WTC11 (cell line): Measurements from ENCODE around the gene ISL2. TPM values are rescaled to one million over a fixed set of nuclear protein-coding genes. Genes with fewer than 3 reads are reported as not detected.

ENCODE experiments used
- ATAC-seq: fragments of 200-7000 bp; cut with Tn5 transposase; 2 replicates; pipeline ENCODE4 v1.10.0; 2021; ENCODE audit warnings: mild to moderate bottlenecking, moderate library complexity
- CTCF ChIA-PET: fragments of 300-600 bp; sonication (Branson Sonifier 250); formaldehyde crosslinking; loops from one replicate; lab custom pipeline; 2021; ENCODE audit warnings: antibody characterized with exemption; lab: Charles Lee
- POLR2A ChIA-PET: fragments of 350-600 bp; sonication (Branson Sonifier 250); formaldehyde crosslinking; loops from one replicate; lab custom pipeline; 2021; ENCODE audit warnings: antibody characterized with exemption; lab: Charles Lee
- DNase-seq: peaks from one replicate; pipeline ENCODE4 v3.0.0; 2021; ENCODE audit warnings: low spot score
- H3K27ac Mint-ChIP-seq: 2 replicates; pipeline ENCODE4 v1.8.0; 2021; ENCODE audit warnings: mixed read lengths
- H3K27me3 Mint-ChIP-seq: 2 replicates; pipeline ENCODE4 v1.8.0; 2021; ENCODE audit warnings: low read depth, mild to moderate bottlenecking, moderate library complexity, mixed read lengths
- H3K36me3 Mint-ChIP-seq: 2 replicates; pipeline ENCODE4 v1.8.0; 2021; ENCODE audit warnings: mixed read lengths
- H3K4me1 Mint-ChIP-seq: 2 replicates; pipeline ENCODE4 v1.8.0; 2022; ENCODE audit warnings: mixed read lengths
- H3K4me3 Mint-ChIP-seq: 2 replicates; pipeline ENCODE4 v1.8.0; 2021; ENCODE audit warnings: mild to moderate bottlenecking, moderate library complexity, mixed read lengths
- H3K9me3 Mint-ChIP-seq: 2 replicates; pipeline ENCODE4 v1.8.0; 2021; ENCODE audit warnings: mixed read lengths
- ATF1 ChIP-seq: sonication (generic); formaldehyde crosslinking; IDR thresholded peaks from 2 replicates; pipeline ENCODE4 v1.8.1; 2023; ENCODE audit warnings: mild to moderate bottlenecking, moderate library complexity, missing genetic modification reagents
- GTF2I ChIP-seq: fragments of 250-450 bp; sonication (Bioruptor Pico); conservative IDR thresholded peaks from 2 replicates; pipeline ENCODE4 v1.4.0; 2021; ENCODE audit warnings: mild to moderate bottlenecking
- IRF2 ChIP-seq: sonication (generic); formaldehyde crosslinking; IDR thresholded peaks from 2 replicates; pipeline ENCODE4 v1.8.0; 2022; ENCODE audit warnings: low read depth, missing genetic modification reagents, borderline replicate concordance
- JAZF1 ChIP-seq: fragments of 250-450 bp; sonication (Bioruptor Pico); IDR thresholded peaks from 2 replicates; pipeline ENCODE4 v1.9.0; 2021; ENCODE audit warnings: moderate library complexity, mild to moderate bottlenecking, inconsistent platforms
- TEAD1 ChIP-seq: sonication (generic); formaldehyde crosslinking; IDR thresholded peaks from 2 replicates; pipeline ENCODE4 v1.8.0; 2022; ENCODE audit warnings: mild to moderate bottlenecking, missing genetic modification reagents
- USF2 ChIP-seq: sonication (generic); formaldehyde crosslinking; IDR thresholded peaks from 2 replicates; pipeline ENCODE4 v1.8.1; 2023; ENCODE audit warnings: mild to moderate bottlenecking, missing genetic modification reagents, moderate library complexity
- ZBTB21 ChIP-seq: sonication (generic); formaldehyde crosslinking; IDR thresholded peaks from 2 replicates; pipeline ENCODE4 v1.8.1; 2023; ENCODE audit warnings: mild to moderate bottlenecking, missing genetic modification reagents, borderline replicate concordance
- ZBTB43 ChIP-seq: sonication (generic); formaldehyde crosslinking; IDR thresholded peaks from 2 replicates; pipeline ENCODE4 v1.8.1; 2023; ENCODE audit warnings: mild to moderate bottlenecking, missing genetic modification reagents
- ZNF138 ChIP-seq: sonication (generic); formaldehyde crosslinking; conservative IDR thresholded peaks from 2 replicates; pipeline ENCODE4 v1.8.1; 2022; ENCODE audit warnings: mild to moderate bottlenecking, moderate library complexity, missing genetic modification reagents
- ZNF396 ChIP-seq: fragments of 250-450 bp; sonication (Bioruptor Pico); IDR thresholded peaks from 2 replicates; pipeline ENCODE4 v1.8.0; 2021; ENCODE audit warnings: mild to moderate bottlenecking, moderate library complexity, borderline replicate concordance
- ZNF425 ChIP-seq: fragments of 250-450 bp; sonication (Bioruptor Pico); conservative IDR thresholded peaks from 2 replicates; pipeline ENCODE4 v1.9.0; 2021; ENCODE audit warnings: mild to moderate bottlenecking
- ZNF532 ChIP-seq: fragments of 250-450 bp; sonication (Bioruptor Pico); IDR thresholded peaks from 2 replicates; pipeline ENCODE4 v1.9.0; 2021; ENCODE audit warnings: mild to moderate bottlenecking, borderline replicate concordance
- ZNF671 ChIP-seq: fragments of 250-450 bp; sonication (Bioruptor Pico); IDR thresholded peaks from 2 replicates; pipeline ENCODE4 v1.8.0; 2021; ENCODE audit warnings: mild to moderate bottlenecking
- total RNA-seq: library from RNA; stranded (reverse); gene quantifications from 3 replicates; pipeline ENCODE4 v1.2.3, GENCODE V29; 2021
- TF ChIP-seq, protein P1 (sequence below): sonication (generic); formaldehyde crosslinking; IDR thresholded peaks from 2 replicates; pipeline ENCODE4 v1.8.0; 2022; ENCODE audit warnings: mild to moderate bottlenecking, missing genetic modification reagents
- TF ChIP-seq, protein P2 (sequence below): fragments of 250-450 bp; sonication (Bioruptor Pico); IDR thresholded peaks from 2 replicates; pipeline ENCODE4 v1.9.0; 2021; ENCODE audit warnings: mild to moderate bottlenecking
- TF ChIP-seq, protein P3 (sequence below): sonication (generic); formaldehyde crosslinking; conservative IDR thresholded peaks from 2 replicates; pipeline ENCODE4 v1.8.1; 2023; ENCODE audit warnings: mild to moderate bottlenecking, low read depth, missing genetic modification reagents, moderate library complexity
- TF ChIP-seq, protein P4 (sequence below): sonication (generic); formaldehyde crosslinking; IDR thresholded peaks from 2 replicates; pipeline ENCODE4 v1.8.0; 2023; ENCODE audit warnings: missing genetic modification reagents, mild to moderate bottlenecking, borderline replicate concordance

Gene ISL2
- total RNA-seq, 1 experiment from 2014 or later, result 0.24 TPM

GRCh38 chr15:76342058-76342381, 5.4 kb downstream of the ISL2 start:
- ATAC-seq (no peak), DNase-seq (peak; percentile 30)
- Mint-ChIP-seq H3K4me1 (peaks cover 47% of the 10 kb centered on the region), H3K4me3 (peak overlapping the region; percentile 82), H3K9me3 (no peaks in the 10 kb centered on the region), H3K27me3 (peaks cover 97% of the 10 kb centered on the region), H3K36me3 (no peaks in the 10 kb centered on the region), H3K27ac (no peak overlapping the region)
- ChIA-PET POLR2A (interaction anchor here (0.6 to 1.0 kb wide), 2 partner anchors 152 to 564 kb away, joined by 3 read pairs; no protein-coding TSS in a partner anchor), CTCF (interaction anchor here (0.8 to 1.0 kb wide), 2 partner anchors 151 to 156 kb away, joined by 3 read pairs; no protein-coding TSS in a partner anchor)
- TF ChIP-seq, protein P1, sequence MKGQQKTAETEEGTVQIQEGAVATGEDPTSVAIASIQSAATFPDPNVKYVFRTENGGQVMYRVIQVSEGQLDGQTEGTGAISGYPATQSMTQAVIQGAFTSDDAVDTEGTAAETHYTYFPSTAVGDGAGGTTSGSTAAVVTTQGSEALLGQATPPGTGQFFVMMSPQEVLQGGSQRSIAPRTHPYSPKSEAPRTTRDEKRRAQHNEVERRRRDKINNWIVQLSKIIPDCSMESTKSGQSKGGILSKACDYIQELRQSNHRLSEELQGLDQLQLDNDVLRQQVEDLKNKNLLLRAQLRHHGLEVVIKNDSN (CRISPR knock-in tag), result no peak
- TF ChIP-seq ZNF671, result no peak
- TF ChIP-seq, protein P2, sequence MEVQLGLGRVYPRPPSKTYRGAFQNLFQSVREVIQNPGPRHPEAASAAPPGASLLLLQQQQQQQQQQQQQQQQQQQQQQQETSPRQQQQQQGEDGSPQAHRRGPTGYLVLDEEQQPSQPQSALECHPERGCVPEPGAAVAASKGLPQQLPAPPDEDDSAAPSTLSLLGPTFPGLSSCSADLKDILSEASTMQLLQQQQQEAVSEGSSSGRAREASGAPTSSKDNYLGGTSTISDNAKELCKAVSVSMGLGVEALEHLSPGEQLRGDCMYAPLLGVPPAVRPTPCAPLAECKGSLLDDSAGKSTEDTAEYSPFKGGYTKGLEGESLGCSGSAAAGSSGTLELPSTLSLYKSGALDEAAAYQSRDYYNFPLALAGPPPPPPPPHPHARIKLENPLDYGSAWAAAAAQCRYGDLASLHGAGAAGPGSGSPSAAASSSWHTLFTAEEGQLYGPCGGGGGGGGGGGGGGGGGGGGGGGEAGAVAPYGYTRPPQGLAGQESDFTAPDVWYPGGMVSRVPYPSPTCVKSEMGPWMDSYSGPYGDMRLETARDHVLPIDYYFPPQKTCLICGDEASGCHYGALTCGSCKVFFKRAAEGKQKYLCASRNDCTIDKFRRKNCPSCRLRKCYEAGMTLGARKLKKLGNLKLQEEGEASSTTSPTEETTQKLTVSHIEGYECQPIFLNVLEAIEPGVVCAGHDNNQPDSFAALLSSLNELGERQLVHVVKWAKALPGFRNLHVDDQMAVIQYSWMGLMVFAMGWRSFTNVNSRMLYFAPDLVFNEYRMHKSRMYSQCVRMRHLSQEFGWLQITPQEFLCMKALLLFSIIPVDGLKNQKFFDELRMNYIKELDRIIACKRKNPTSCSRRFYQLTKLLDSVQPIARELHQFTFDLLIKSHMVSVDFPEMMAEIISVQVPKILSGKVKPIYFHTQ (CRISPR knock-in tag), result no peak
- no peak for TF ChIP-seq USF2 (CRISPR knock-in tag)
- TF ChIP-seq ZNF138 (CRISPR knock-in tag), result no peak
- no peak for TF ChIP-seq GTF2I
- TF ChIP-seq ZBTB21, result no peak
- TF ChIP-seq ATF1 (CRISPR knock-in tag), result no peak
- TF ChIP-seq TEAD1 (CRISPR knock-in tag), result no peak
- TF ChIP-seq, protein P3, sequence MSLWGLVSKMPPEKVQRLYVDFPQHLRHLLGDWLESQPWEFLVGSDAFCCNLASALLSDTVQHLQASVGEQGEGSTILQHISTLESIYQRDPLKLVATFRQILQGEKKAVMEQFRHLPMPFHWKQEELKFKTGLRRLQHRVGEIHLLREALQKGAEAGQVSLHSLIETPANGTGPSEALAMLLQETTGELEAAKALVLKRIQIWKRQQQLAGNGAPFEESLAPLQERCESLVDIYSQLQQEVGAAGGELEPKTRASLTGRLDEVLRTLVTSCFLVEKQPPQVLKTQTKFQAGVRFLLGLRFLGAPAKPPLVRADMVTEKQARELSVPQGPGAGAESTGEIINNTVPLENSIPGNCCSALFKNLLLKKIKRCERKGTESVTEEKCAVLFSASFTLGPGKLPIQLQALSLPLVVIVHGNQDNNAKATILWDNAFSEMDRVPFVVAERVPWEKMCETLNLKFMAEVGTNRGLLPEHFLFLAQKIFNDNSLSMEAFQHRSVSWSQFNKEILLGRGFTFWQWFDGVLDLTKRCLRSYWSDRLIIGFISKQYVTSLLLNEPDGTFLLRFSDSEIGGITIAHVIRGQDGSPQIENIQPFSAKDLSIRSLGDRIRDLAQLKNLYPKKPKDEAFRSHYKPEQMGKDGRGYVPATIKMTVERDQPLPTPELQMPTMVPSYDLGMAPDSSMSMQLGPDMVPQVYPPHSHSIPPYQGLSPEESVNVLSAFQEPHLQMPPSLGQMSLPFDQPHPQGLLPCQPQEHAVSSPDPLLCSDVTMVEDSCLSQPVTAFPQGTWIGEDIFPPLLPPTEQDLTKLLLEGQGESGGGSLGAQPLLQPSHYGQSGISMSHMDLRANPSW (CRISPR knock-in tag), result no peak
- no peak for TF ChIP-seq ZBTB43
- TF ChIP-seq ZNF425 (CRISPR knock-in tag), result no peak
- no peak for TF ChIP-seq JAZF1 (CRISPR knock-in tag)
- TF ChIP-seq ZNF396 (CRISPR knock-in tag), result no peak
- TF ChIP-seq IRF2, result no peak
- TF ChIP-seq, protein P4, sequence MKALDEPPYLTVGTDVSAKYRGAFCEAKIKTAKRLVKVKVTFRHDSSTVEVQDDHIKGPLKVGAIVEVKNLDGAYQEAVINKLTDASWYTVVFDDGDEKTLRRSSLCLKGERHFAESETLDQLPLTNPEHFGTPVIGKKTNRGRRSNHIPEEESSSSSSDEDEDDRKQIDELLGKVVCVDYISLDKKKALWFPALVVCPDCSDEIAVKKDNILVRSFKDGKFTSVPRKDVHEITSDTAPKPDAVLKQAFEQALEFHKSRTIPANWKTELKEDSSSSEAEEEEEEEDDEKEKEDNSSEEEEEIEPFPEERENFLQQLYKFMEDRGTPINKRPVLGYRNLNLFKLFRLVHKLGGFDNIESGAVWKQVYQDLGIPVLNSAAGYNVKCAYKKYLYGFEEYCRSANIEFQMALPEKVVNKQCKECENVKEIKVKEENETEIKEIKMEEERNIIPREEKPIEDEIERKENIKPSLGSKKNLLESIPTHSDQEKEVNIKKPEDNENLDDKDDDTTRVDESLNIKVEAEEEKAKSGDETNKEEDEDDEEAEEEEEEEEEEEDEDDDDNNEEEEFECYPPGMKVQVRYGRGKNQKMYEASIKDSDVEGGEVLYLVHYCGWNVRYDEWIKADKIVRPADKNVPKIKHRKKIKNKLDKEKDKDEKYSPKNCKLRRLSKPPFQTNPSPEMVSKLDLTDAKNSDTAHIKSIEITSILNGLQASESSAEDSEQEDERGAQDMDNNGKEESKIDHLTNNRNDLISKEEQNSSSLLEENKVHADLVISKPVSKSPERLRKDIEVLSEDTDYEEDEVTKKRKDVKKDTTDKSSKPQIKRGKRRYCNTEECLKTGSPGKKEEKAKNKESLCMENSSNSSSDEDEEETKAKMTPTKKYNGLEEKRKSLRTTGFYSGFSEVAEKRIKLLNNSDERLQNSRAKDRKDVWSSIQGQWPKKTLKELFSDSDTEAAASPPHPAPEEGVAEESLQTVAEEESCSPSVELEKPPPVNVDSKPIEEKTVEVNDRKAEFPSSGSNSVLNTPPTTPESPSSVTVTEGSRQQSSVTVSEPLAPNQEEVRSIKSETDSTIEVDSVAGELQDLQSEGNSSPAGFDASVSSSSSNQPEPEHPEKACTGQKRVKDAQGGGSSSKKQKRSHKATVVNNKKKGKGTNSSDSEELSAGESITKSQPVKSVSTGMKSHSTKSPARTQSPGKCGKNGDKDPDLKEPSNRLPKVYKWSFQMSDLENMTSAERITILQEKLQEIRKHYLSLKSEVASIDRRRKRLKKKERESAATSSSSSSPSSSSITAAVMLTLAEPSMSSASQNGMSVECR (CRISPR knock-in tag), result no peak
- no peak for TF ChIP-seq ZNF532
